Right hindlimb (tissue), 1 donor: ENCODE data around the gene WEE1.
"Not testable (repeated sequence)": the region's sequence is repeated elsewhere in the genome, so short reads cannot be mapped to it uniquely, and the experiment has no call there.

Experiments
- DNase-seq: peaks from one replicate; pipeline ENCODE4 v3.0.0-alpha.2; 2018

The WEE1 gene

GRCh38 chr11:9600644-9601036 is 27.2 kb downstream of the WEE1 start:
- DNase-seq: no peak

DNA sequence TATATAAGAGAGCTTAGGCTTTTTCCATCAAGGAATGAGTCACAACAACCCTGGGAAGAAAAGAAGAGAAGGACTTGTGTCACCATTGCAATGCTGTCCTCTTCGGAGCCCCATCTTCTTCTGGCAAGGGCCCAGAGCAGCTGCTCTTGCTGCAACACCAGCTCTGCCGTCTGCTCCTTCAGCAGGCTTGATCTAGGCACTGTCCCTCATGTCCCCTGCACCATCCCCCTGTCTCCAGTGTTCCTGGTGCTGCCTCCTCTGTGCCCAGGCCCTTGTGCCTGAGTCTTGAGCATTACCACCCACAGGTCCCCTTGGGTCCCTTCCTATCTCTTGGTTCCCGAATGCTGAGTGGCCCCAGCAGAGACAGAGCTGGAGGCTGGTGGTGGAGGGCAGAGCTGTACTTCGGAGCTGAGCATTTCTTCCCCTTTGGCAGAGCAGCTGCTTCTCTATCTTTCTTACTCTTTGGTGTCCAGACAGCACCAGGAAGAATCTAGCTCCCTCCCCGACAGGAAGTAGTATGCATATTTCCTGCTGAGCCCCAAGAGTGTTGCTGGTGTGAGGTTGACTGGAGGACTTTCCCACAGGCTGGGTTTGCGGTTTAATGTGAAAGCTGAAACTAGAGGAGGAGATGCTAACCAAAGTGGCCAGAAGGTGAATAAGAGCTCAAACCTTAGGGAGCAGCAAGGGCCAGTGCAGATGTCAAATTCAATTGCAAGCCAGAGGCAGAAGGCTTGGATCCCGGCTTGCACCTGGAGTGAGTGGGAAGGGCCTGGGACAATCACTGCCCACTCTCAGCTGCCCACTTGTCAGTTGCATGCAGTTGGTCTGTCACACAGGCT is 27.8 kb downstream of the WEE1 start:
- peak; percentile 70 for DNase-seq

DNA sequence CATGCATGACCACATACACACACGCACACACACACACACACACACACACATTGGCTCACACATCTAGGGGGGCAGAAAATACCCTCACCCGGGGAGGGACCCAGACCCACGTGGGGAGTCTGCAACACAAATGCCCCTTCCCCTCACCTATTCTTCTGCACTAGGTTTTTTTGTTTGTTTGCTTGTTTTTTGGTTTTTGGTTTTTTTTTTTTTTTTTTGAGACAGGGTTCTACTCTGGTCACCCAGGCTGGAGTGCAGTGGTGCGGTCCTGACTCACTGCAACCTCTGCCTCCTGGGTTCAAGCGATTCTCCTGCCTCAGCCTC is 28.4 kb downstream of the WEE1 start:
- DNase-seq: no peak

GRCh38 chr11:9603214-9603613 is 29.7 kb downstream of the WEE1 start:
- not testable (repeated sequence) for DNase-seq

DNA sequence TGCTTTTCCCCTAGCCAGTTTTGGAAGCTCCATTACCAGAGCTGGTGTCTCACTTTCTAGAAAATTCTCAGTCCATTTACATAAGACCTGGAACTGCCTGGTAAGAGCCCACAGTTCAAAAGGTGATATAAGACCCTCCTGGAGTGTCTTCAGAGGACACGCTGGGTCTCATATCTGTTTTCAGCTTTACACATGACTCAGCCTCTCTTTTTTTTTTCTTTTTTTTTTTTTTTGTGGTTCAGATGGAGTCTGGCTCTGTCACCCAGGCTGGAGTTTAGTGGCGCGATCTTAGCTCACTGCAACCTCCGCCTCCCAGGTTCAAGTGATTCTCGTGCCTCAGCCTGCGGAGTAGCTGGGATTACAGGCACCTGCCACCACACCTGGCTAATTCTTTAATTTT is 30.7 kb downstream of the WEE1 start:
- no peak for DNase-seq

- DNase-seq: no peak
Measured at GRCh38 chr11:9605742-9606141, 32.3 kb downstream of the WEE1 start.

DNA sequence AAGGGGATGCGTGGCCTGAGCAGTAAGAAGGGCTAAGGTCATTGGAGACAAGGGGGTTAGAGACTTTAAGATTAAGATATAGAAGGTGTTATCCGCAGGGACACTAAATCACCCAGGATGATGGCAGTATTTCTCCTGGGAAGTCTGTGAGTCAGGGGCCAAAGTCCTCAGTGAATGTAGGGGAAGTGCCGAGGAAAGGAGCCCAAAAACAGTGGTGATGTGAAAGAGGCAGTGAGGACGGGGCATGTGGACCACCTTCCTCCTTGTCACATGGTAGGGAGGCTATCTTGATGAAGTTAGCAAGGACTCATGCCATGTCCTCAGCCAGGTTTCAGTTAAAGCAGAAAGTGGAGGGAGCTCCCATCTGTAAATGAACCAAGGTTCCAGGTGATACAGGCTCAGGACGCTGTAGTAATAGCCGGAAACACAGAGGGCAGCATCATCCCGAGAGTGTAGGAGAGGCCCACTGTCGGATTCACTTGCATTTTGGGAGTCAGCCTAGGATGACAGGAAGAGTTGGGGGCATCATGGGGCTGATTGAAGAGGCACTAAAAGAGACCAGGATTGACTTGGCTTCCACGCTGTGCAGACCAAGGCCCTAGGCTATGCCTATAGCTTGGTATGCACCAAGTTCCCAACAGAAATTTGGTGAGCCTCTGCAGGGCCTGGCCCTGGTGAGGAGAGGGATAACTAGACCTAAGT is 33.5 kb downstream of the WEE1 start:
- no peak for DNase-seq

DNA sequence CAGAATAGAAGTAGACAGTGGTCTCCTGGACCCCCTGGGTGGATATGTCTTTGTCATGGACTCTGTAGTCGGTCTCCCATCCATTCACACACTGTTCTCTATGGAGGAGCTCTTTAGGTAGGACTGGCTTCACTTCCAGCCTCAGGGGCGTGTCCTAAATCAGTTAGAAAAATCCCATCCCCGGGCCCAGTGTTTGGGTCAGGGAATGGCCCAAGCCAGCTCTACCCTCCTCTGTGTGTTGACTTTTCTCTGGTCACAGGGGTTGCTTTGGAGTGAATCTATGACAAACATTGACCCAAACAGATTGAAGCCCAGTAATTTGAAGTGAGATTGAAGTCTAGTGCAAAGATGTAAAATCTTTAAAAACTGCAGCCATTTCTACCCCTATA is 34.0 kb downstream of the WEE1 start:
- no peak for DNase-seq

DNA sequence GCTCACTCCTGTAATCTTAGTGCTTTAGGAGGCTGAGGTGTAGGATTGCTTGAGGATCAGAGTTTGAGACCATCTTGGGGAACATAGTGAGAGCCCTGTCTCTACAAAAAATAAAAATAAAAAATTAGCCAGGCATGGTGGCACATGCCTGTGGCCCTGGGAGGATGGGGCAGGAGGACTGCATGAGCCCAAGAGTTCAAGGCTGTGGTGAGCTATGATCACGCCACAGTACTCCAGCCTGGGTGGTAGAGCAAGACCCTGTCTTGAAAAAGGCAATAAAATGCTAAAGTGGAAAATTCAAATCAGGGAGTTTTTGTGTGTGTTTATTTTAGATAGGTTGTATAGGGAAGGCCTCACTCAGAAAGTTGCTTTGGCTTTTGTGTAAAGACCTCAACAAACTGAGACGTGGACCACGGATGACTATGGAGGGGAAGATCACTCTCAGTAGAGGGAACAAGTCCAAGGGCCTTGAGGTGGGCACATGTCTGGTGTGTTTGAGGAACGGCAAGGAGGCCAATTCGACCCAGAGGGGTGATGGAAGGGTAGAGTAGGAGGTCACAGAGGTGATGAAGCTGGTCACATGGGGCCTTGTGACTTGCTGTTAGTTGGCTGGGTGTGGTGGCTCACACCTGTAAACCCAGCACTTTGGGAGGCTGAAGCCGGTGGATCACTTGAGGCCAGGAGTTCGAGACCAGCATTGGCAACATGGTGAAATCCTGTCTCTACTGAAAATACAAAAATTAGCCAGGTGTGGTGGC is 35.7 kb downstream of the WEE1 start:
- DNase-seq: no peak

- no peak for DNase-seq
Measured at GRCh38 chr11:9609841-9610240, 36.4 kb downstream of the WEE1 start.

GRCh38 chr11:9613118-9613829 is 39.8 kb downstream of the WEE1 start:
- peak; percentile 95 for DNase-seq

DNA sequence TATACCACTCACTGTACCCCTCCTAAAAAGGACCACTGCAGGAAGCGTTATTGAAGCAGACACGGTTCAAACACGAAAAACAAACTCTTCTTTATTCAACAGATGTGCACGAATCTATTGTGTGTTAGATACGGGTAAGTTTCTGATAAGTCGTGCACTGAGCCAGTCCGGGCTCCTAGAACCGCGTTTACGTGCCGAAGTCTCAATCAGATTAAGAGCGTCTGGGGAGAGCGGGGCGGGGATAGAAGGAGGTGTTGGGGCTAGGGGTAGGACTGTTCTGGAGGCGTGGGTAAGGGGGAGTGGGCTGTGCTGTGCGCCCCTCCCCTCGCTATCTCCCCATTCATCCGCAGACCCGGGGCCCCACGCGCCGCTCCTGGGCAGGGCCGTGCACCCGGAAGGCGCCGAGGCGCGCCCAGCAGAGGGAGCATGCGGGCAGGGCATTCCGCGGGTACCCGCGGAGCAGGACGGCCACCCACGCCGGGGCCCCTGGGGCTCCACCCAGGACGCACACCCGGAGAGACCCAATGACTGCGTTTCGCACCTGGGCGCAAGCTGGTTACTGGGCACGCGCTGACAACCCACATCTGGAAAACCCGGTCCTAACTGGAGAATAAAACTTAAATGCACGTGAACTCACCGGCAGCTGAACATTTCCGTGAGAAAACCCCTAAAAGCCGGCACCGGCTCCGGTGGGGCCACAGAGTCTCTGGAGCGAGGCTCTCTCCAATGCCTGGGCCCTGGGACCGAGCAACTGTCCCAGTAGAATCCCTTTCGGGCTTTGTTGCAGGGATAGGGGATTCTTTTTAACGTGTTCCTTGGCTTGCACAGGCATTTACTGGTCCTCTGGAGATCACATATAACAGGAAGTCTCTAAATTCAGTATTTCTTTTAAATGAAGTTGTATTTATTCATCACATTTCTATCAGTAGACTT is 40.6 kb downstream of the WEE1 start:
- peak; percentile 88 for DNase-seq

DNA sequence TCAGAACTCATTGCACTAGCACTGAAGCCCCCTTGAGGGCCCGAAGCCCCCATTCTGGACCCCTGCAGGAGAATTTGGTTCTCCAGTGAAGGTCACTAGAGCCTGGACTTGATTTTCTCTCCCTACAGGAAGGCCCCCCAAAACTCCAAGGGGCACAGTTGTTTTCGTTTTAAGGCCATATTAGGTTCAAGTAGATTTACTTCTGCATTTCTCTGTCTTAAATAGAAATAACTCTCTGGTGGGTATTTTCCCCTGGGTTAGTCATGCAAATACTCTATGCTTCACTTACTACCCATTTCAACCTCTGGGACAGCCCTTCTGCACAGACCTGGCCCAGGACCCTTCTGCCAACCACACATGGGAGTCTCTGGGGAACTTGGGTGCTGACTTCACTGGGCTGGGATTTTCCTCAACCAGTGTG is 41.6 kb downstream of the WEE1 start:
- DNase-seq: no peak

DNA sequence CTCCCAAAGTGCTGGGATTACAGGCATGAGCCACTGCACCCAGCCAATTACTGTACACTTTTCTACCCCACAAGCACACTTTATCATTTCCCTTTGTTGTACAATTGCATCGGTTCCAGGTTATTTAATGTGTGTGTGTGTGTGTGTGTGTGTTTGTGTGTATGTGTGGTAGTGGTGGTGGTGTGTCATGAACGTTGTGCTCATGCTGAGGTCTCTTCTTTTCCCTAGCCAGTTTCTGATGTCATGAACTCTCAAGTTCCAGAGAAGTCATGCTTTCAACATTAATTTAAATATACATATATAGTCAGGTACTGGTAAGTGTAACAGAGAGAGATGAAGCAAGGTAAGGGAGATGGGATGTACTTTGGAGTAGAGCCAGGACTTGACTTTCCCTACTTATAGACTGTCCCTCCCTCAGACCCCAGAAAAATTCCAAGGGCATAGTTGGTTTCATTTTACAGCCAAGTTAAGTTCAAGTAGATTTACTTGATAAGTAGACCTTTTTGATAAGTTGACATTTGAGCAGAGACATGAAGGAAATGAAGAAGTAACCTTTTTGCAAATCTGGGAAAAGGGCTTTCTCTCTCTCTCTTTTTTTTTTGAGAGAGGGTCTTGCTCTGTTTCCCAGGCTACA is 42.7 kb downstream of the WEE1 start:
- no peak for DNase-seq

GRCh38 chr11:9616858-9617257 is 43.4 kb downstream of the WEE1 start:
- no peak for DNase-seq

DNA sequence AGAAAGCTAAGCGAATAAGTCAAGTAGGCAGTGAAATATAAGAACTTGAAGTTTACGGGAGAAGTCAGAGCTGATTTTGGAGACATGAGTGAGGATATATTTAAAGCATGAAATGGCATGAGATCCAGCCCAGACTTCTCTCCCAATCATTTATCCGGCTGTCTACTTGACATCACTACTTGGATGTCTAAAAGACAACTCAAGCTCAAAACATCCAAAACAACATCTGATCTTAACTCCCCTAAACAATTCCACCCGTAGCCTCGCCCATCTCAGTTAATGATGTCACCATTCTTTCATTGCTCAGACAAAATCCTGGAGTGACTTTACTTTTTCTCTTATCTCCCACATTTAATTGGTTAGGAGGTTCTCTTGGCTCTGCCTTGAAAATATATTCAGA is 44.5 kb downstream of the WEE1 start:
- no peak for DNase-seq

DNA sequence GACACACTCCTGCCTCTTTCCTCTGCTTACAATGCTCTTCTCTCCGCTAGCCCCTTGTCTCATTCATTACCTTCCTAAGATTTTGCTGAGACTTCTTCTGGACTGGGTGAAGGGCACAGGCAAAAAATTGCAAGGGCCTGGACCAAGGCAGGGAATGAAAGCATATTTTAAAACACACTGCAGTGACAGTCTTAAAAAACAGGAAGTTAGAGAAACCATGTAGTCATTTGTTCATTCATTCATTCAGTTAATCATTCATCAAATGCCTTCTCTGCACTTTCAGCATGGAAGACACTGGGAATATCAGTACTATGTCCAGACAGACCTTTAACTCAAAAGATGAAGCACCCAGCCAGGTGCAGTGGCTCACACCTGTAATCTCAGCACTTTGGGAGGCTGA is 45.5 kb downstream of the WEE1 start:
- no peak for DNase-seq

DNA sequence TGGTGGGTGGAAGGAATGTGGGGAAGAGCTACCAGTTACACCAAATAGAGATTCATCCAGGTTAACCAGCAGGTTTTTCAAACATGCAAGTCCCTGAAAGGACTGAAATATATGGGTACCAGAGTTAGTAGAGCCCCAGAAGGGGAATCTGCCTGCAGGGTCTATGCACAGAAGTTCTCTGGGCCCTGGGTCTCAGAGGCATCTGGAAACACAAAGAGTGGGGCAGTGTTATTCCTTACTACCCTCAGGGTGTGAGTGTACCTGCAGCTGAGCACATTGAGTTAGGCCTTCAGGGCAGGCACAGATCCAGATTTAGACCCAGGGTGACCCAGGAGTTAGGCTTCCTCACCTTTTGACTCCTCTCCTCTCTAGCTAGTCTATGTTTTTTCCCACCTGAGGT is 46.5 kb downstream of the WEE1 start:
- DNase-seq: no peak

DNA sequence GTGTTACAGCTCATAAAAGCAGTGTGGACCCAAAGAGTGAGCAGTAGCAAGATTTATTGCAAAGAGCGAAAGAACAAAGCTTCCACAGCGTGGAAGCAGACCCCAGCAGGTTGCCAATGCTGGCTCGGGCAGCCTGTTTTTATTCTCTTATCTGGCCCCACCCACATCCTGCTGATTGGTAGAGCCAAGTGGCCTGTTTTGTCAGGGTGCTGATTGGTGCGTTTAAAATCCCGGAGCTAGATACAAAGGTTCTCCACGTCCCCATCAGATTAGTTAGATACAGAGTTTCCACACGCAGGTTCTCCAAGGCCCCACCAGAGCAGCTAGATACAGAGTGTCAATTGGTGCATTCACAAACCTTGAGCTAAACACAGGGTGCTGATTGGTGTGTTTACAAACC is 48.9 kb downstream of the WEE1 start:
- DNase-seq: not testable (repeated sequence)

GRCh38 chr11:9623053-9623452 is 49.6 kb downstream of the WEE1 start:
- not testable (repeated sequence) for DNase-seq

DNA sequence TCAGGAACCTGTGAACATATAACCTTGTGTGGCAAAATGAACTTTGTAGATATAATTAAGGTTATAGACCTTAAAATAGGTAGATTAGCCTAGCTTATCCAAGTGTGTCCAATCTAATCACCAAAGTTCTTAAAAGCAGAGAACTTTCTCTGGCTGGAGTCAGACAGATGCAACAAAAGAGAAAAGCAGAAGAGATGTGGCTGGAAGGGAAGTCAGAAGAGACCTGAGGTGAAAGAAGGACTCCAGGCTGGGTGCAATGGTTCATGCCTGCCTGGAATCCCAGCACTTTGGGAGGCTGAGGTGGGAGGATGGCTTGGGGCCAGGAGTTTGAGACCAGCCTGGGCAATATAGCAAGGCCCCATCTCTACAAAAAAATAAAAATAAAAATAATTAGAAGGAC is 51.0 kb downstream of the WEE1 start:
- DNase-seq: no peak

DNA sequence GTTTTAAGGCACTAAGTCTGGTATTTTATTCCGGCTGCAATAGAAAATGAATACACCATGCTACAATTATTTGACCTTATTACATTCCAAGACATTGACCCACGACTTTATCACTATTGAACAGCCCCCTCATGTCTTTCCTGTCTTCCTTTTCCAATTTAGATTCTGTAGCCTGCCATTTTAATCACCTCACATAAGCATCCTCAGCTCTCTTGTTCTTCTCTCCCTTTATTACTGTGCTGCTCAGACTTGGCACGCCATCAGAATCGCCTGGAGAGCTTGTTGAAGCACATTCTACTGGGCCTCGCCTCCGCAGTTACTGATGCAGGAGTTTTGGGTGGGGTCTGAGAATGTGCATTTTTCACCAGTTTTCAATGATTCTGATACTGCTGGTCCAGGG is 51.7 kb downstream of the WEE1 start:
- DNase-seq: peak; percentile 41
